Measurements from ENCODE around the gene NR5A1.

NR5A1 gene

DNA sequence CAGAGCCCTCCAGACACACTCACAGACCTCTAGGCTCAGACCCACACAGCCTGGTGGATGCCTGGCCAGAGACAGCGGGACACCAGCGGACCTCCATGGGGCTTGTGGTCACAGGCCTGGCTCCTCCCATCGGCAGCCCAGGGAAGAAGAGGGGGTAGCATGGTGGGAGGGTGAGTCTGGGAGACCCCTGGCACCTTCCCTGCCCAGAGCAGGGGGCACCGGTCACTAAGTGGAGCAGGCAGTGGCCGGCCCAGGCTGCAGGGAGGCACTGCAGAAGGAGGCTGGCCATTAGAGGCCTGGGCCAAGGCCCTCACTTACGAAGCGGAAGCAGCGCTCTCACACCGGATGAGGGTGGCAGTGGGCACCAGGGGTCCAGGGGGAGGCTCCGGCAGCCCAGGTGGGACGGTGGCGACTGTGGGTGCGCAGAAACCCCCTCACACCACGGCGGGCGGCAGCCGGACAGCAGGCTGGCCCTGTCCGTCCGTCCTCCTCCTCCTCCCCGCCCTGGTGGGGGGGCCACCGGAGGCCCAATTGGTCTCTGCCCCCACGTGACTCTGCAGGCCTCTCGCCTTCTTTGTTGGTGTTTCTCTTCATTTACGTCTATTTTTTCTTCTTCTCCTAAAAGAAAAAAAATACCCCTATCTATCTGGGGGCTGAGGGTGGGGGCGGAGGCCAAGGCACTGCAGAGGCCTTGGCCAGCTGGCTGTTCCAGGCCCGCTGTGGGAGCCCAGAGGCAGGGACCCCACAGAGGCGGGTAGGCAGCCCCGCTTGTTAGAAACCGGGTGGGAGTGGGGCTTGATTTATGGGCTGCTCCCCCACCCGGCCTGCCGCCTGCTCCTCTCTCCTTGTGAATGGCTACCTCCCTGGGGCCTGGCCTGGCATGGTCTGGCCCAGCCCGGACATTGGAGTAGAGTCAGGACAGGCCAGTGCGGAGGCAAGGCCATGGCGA lies at the start of gene NR5A1:
TSS of gene NR5A1 (minus strand) at position 469 of the 949 bp plus-strand sequence. CDS start 4,004 bp downstream, outside the sequence.
- H3K4me3 ChIP-seq (ENCODE audit: low read depth, low read length): no peak within 1 kb of the TSS
- no peak for DNase-seq (ENCODE audit: low read depth, low spot score)
- TF ChIP-seq, protein P1, sequence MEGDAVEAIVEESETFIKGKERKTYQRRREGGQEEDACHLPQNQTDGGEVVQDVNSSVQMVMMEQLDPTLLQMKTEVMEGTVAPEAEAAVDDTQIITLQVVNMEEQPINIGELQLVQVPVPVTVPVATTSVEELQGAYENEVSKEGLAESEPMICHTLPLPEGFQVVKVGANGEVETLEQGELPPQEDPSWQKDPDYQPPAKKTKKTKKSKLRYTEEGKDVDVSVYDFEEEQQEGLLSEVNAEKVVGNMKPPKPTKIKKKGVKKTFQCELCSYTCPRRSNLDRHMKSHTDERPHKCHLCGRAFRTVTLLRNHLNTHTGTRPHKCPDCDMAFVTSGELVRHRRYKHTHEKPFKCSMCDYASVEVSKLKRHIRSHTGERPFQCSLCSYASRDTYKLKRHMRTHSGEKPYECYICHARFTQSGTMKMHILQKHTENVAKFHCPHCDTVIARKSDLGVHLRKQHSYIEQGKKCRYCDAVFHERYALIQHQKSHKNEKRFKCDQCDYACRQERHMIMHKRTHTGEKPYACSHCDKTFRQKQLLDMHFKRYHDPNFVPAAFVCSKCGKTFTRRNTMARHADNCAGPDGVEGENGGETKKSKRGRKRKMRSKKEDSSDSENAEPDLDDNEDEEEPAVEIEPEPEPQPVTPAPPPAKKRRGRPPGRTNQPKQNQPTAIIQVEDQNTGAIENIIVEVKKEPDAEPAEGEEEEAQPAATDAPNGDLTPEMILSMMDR (IDR thresholded peaks at IDR 0.05; ENCODE audit: low read depth, low read length): no peak
- in situ Hi-C loops (cut with HindIII; ENCODE audit: low sequenced_read_pairs): no loop called here

DNA sequence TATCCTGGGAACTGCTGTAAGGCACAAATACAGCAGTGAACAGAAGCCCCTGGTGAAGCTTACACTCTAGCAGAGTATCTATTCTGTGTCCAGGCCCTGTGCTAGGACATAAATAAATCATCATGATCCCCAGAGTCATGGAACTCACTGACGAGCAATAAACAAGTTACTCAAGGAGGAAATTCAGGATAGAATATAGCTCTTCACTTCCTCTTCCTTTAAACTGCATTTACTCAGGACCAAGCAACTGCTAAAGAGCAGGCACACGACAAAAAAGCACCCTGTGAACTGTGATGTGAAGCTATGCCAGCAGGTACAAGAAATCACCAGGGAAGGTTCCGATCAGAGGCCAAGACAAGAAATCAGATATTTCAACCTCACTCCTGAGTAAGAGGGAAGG lies 47.8 kb upstream of the NR5A1 start:
- TF ChIP-seq, protein P1 (IDR thresholded peaks at IDR 0.05; ENCODE audit: low read depth, low read length): no peak
- H3K4me3 ChIP-seq (ENCODE audit: low read depth, low read length): no peak overlapping the region
- in situ Hi-C loops (cut with HindIII; ENCODE audit: low sequenced_read_pairs): no loop called here
- no peak for DNase-seq (ENCODE audit: low read depth, low spot score)

DNA sequence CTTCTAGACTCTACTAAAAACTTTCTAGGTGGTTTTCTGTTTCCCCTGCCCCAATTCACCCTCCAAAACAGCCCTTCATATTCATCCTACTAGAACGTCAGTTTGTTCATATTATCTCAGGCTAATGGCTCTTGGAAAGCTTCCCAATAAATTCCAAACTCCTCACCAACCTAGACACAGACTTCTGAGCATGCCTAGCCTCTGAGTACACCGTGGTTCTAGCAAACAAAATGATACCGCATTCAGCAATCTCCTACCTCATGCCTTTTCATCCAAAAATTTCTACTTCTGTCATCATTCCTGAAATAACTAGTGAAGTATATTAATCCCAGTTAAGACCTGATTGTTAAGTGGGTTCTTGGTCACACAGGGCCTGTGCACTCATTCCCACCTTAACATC lies 46.5 kb upstream of the NR5A1 start:
- DNase-seq (ENCODE audit: low read depth, low spot score): peak; percentile 77
- TF ChIP-seq, protein P1 (IDR thresholded peaks at IDR 0.05; ENCODE audit: low read depth, low read length): no peak
- no peak overlapping the region for H3K4me3 ChIP-seq (ENCODE audit: low read depth, low read length)
- in situ Hi-C loops (cut with HindIII; ENCODE audit: low sequenced_read_pairs): no loop called here

DNA sequence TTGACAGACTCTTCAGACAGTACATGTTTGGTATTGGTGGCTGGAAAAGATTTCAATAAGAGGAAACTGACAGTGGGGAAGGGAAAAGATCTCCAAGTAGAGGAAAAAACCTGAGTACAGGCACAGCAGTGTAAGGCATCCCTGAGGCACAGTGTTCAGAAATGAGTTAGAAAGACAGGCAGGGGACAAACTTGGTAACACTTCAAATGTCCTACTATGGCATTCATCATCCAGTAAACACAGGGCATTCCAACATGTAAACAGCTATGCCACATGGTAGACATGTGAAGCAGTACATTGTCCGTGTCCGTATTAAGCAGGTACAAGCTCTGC lies 45.0 kb upstream of the NR5A1 start:
- in situ Hi-C loops (cut with HindIII; ENCODE audit: low sequenced_read_pairs): no loop called here
- no peak for DNase-seq (ENCODE audit: low read depth, low spot score)
- H3K4me3 ChIP-seq (ENCODE audit: low read depth, low read length): no peak overlapping the region
- TF ChIP-seq, protein P1 (IDR thresholded peaks at IDR 0.05; ENCODE audit: low read depth, low read length): no peak

DNA sequence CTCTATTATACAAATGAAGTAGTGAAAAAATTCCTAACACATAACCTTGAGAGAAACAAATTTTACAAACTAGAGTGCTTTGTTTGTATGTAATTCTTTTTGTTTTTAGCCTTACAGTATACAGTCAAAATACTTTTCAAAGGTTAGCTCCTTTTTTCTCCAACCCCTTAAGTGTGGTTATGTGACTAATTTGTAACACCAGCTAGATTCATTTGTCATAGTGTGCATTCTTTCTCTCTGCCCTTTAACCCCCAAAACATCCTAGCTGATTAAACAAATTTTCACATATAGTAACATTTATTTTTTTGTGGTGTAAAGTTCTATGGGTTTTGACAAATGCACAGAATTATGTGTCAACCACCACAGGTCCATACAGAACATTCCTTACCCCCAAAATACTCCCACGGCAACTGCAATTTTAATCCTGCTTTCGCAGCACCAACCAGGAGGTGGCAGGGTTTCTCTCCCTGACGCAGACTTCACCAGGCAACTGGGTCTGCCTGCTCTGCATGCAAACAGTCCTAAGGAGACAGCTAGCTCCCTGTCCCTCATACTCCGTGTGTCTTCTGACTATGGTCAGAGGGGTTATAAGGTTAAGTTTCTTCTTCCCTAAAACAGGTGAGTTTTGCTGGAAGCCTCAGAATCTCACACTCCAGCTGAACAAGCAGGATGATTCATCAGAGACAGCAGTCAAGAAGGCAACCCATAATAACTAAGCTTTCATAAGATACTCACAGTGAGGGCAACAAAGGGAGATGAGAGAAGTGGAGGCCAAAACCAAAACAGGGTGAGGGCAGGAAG lies 44.5 kb upstream of the NR5A1 start:
- in situ Hi-C loops (cut with HindIII; ENCODE audit: low sequenced_read_pairs): no loop called here
- H3K4me3 ChIP-seq (ENCODE audit: low read depth, low read length): no peak overlapping the region
- TF ChIP-seq, protein P1 (IDR thresholded peaks at IDR 0.05; ENCODE audit: low read depth, low read length): peak; percentile 82
- DNase-seq (ENCODE audit: low read depth, low spot score): peak; percentile 77

DNA sequence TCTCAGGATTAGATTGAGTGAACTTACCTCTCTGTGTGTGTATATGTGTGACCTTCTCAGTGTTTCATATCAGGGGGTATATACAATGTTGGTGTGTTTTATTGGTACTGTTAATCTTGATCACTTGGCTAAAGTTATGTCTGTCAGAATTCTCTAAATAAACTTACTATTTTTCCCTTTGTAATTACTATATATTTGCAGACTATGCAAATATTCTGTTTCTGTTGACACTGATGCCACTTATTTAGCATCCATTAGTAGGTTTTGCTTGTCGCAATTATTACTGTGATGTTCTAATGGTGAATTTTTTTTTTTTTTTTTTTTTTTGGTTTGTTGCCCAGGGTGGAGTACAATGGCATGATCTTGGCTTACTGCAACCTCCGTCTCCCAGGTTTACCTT lies 42.9 kb upstream of the NR5A1 start:
- DNase-seq (ENCODE audit: low read depth, low spot score): no peak
- TF ChIP-seq, protein P1 (IDR thresholded peaks at IDR 0.05; ENCODE audit: low read depth, low read length): no peak
- no peak overlapping the region for H3K4me3 ChIP-seq (ENCODE audit: low read depth, low read length)
- in situ Hi-C loops (cut with HindIII; ENCODE audit: low sequenced_read_pairs): no loop called here
